ENCODE measurements around the gene NOC3L. TPM values are rescaled to one million over a fixed set of nuclear protein-coding genes. Genes with fewer than 3 reads are reported as not detected.

The NOC3L gene
- total RNA-seq, 4 donors from 2014 or later: 11.3 to 24.8 (median 18.5) TPM

- no peak overlapping the region for H3K4me3 ChIP-seq
- intact Hi-C loops (cut with DNase I): no loop called here
- DNase-seq: no peak
- no peak overlapping the region for H3K27ac ChIP-seq
- no peaks in the 10 kb centered on the region for H3K27me3 ChIP-seq
- 84 to 93% methylated on average over 2 of the region's 2 CpGs for WGBS, 2 donors
- peaks cover 0 to 95% (median 11%) of the 10 kb centered on the region in 3 donors for H3K36me3 ChIP-seq
- TF ChIP-seq POLR2A (IDR thresholded peaks at IDR 0.05) (no peak), CTCF (IDR thresholded peaks at IDR 0.05) (no peak)
- no peaks in the 10 kb centered on the region for H3K4me1 ChIP-seq
- no peaks in the 10 kb centered on the region for H3K9me3 ChIP-seq
Observed at GRCh38 chr10:94333051-94333450, 29.7 kb downstream of the NOC3L start.

GRCh38 chr10:94328613-94329012, 34.1 kb downstream of the NOC3L start:
- no peak for TF ChIP-seq CTCF (IDR thresholded peaks at IDR 0.05)
- TF ChIP-seq POLR2A (IDR thresholded peaks at IDR 0.05): no peak
- peak overlapping the region in 2 of 4 donors; percentile 3 to 51 for H3K27ac ChIP-seq
- H3K36me3 ChIP-seq: peaks cover 0 to 95% (median 0%) of the 10 kb centered on the region in 3 donors
- WGBS, 2 donors: 82 to 87% methylated on average over 3 of the region's 3 CpGs
- no peaks in the 10 kb centered on the region for H3K9me3 ChIP-seq
- no peaks in the 10 kb centered on the region for H3K27me3 ChIP-seq
- DNase-seq: no peak
- intact Hi-C loops (cut with DNase I): no loop called here
- H3K4me1 ChIP-seq: no peaks in the 10 kb centered on the region
- no peak overlapping the region for H3K4me3 ChIP-seq

GRCh38 chr10:94327649-94328048, 35.1 kb downstream of the NOC3L start:
- intact Hi-C loops (cut with DNase I): no loop called here
- Histone ChIP-seq H3K4me1 (no peaks in the 10 kb centered on the region), H3K4me3 (no peak overlapping the region), H3K27me3 (no peaks in the 10 kb centered on the region), H3K9me3 (no peaks in the 10 kb centered on the region), H3K27ac (peak overlapping the region in 3 of 4 donors; percentile 18 to 60 (median 59)), H3K36me3 (peaks cover 0 to 94% (median 0%) of the 10 kb centered on the region in 3 donors)
- TF ChIP-seq POLR2A (IDR thresholded peaks at IDR 0.05): no peak
- no peak for TF ChIP-seq CTCF (IDR thresholded peaks at IDR 0.05)
- no peak for DNase-seq
- 88 to 100% methylated on average over 1 of the region's 1 CpG for whole genome bisulfite sequencing, 2 donors

GRCh38 chr10:94324609-94325233, 38.0 kb downstream of the NOC3L start:
- no peaks in the 10 kb centered on the region for H3K4me1 ChIP-seq
- WGBS, 2 donors: 87 to 91% methylated on average over 7 of the region's 7 CpGs
- intact Hi-C loops (cut with DNase I): loop anchor here (5.0 kb wide), 1 partner anchor 407 kb away; no protein-coding TSS in a partner anchor

More at GRCh38 chr10:94324609-94325233, 38.0 kb downstream of the NOC3L start:
- H3K27ac ChIP-seq: no peak overlapping the region
- no peak overlapping the region for H3K4me3 ChIP-seq
- DNase-seq: no peak
- no peak for TF ChIP-seq CTCF (IDR thresholded peaks at IDR 0.05)
- no peak for TF ChIP-seq POLR2A (IDR thresholded peaks at IDR 0.05)
- no peaks in the 10 kb centered on the region for H3K27me3 ChIP-seq
- H3K36me3 ChIP-seq: peaks cover 0 to 78% (median 5%) of the 10 kb centered on the region in 3 donors
- H3K9me3 ChIP-seq: no peaks in the 10 kb centered on the region
